Calu3 (cell line): ENCODE measurements around the gene LMF1. TPM values are rescaled to one million over a fixed set of nuclear protein-coding genes. Genes with fewer than 3 reads are reported as not detected.

Experiments
- BruUV-seq: library from RNA; stranded (reverse); fragments of 400-500 nt; replicated peaks from 2 replicates; lab custom pipeline; 2021; lab: Mats Ljungman, UMichigan
- CTCF ChIA-PET: fragments of 300-600 bp; sonication (Branson Sonifier 250); formaldehyde crosslinking; loops from one replicate; lab custom pipeline; 2022; ENCODE audit warnings: antibody characterized with exemption; lab: Charles Lee
- DNase-seq: peaks from one replicate; pipeline ENCODE4 v3.0.0; 2022
- H3K27ac Mint-ChIP-seq: one replicate; pipeline ENCODE4 v1.8.0; 2022; ENCODE audit warnings: mixed read lengths; ENCODE audit not compliant: unreplicated experiment
- H3K27me3 Mint-ChIP-seq: one replicate; pipeline ENCODE4 v1.8.0; 2022; ENCODE audit warnings: mixed read lengths; ENCODE audit not compliant: unreplicated experiment
- H3K36me3 Mint-ChIP-seq: one replicate; pipeline ENCODE4 v1.8.0; 2022; ENCODE audit warnings: mild to moderate bottlenecking, moderate library complexity, mixed read lengths; ENCODE audit not compliant: insufficient read depth, unreplicated experiment
- H3K4me1 Mint-ChIP-seq: one replicate; pipeline ENCODE4 v1.8.0; 2022; ENCODE audit warnings: mild to moderate bottlenecking, low read depth, mixed read lengths; ENCODE audit not compliant: unreplicated experiment
- H3K4me3 Mint-ChIP-seq: one replicate; pipeline ENCODE4 v1.8.0; 2022; ENCODE audit warnings: mild to moderate bottlenecking, low read depth, moderate library complexity, mixed read lengths; ENCODE audit not compliant: unreplicated experiment
- H3K9me3 Mint-ChIP-seq: one replicate; pipeline ENCODE4 v1.8.0; 2022; ENCODE audit warnings: low read depth, mixed read lengths; ENCODE audit not compliant: unreplicated experiment
- intact Hi-C: fragments of 100-400 bp; cut with micrococcal nuclease; formaldehyde crosslinking; loops from one replicate; pipeline ENCODE4 v1.10.0; 2022; ENCODE audit not compliant: unreplicated experiment
- total RNA-seq: library from RNA; stranded (reverse); gene quantifications from 2 replicates; pipeline ENCODE4 v1.2.3, GENCODE V29; 2022
- TF ChIP-seq, protein P1 (sequence below): fragments of 200-600 bp; IDR thresholded peaks from one replicate; pipeline ENCODE4 v1.8.0; 2022; ENCODE audit warnings: antibody characterized with exemption; ENCODE audit not compliant: unreplicated experiment

LMF1 gene
- total RNA-seq, 1 experiment from 2014 or later = 31.9 TPM

DNA sequence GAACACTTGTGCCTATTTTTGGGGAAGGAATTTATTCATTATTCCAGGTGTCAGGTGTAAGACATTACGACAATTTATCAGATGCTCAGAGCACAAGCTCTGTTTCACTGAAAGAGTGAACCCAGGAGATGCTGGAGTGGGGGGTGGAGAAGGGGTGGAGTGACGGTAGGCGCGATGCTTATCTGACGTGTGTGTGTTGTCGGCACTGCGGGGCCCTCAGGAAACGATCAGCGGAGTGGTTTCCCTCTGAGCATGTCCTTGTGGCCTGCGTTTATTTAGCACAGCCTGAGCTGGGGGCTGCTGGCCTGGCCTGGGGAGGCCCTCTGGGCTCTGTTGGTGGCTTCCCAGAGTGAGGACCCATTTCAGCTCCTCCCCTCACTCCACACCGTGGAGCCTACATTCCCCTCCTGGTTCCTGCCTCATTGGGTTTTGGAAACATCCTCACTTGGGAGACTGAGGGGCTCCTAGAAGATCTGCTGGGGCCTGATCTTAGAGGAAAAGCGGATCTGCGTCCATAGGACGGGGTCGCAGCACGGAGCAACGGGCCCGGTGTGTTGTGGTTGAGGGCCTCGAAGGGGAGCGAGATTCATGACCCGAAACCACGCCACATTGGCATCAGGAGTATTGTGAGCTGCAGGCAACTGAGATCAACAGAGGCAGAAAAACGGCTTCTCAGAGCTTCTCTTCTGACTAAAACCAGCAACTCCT is 151.3 kb downstream of the LMF1 start:
- Mint-ChIP-seq H3K9me3 (no peaks in the 10 kb centered on the region), H3K4me1 (no peaks in the 10 kb centered on the region), H3K27ac (no peak overlapping the region), H3K27me3 (peaks cover 14% of the 10 kb centered on the region), H3K36me3 (no peaks in the 10 kb centered on the region), H3K4me3 (no peak overlapping the region)
- BruUV-seq = no TSS peak
- CTCF ChIA-PET = no interaction called here
- DNase-seq = no peak
- TF ChIP-seq, protein P1, sequence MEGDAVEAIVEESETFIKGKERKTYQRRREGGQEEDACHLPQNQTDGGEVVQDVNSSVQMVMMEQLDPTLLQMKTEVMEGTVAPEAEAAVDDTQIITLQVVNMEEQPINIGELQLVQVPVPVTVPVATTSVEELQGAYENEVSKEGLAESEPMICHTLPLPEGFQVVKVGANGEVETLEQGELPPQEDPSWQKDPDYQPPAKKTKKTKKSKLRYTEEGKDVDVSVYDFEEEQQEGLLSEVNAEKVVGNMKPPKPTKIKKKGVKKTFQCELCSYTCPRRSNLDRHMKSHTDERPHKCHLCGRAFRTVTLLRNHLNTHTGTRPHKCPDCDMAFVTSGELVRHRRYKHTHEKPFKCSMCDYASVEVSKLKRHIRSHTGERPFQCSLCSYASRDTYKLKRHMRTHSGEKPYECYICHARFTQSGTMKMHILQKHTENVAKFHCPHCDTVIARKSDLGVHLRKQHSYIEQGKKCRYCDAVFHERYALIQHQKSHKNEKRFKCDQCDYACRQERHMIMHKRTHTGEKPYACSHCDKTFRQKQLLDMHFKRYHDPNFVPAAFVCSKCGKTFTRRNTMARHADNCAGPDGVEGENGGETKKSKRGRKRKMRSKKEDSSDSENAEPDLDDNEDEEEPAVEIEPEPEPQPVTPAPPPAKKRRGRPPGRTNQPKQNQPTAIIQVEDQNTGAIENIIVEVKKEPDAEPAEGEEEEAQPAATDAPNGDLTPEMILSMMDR = no peak
- intact Hi-C loops = no loop called here

DNA sequence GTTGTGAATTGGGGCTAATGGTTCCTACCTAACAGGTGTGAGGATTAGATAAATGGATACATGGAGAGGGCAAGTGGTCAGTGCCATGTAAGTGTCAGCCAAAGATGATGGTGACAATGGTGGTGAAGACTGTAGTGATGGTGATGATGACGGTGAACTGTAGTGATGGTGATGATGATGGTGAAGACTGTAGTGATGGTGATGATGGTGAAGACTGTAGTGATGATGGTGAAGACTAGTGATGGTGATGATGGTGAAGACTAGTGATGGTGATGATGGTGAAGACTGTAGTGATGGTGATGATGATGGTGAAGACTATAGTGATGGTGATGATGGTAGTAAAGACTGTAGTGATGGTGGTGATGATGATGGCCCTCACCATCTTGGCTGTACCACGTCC is 152.2 kb downstream of the LMF1 start:
- Mint-ChIP-seq H3K27ac (no peak overlapping the region), H3K27me3 (peaks cover 8% of the 10 kb centered on the region), H3K4me3 (no peak overlapping the region), H3K4me1 (no peaks in the 10 kb centered on the region), H3K9me3 (no peaks in the 10 kb centered on the region), H3K36me3 (no peaks in the 10 kb centered on the region)
- BruUV-seq = no TSS peak
- TF ChIP-seq, protein P1 = no peak
- CTCF ChIA-PET = no interaction called here
- intact Hi-C loops = no loop called here
- no peak for DNase-seq

DNA sequence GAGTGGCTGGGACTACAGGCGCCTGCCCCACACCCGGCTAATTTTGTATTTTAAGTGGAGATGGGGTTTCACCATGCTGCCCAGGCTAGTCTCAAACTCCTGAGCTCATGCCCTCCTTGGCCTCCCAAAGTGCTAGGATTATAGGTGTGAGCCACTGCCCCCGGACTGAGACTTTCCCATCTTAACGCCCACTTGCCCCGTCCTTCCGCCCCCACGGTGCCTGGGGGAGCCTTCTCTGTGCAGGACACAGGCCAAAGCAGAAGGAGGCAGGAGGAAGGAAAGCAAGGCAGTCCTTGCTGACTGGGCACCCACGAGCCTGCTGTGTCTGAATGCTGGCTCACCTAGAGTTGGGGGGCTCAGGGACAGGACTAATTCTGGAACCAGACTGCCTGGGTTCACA is 152.7 kb downstream of the LMF1 start:
- BruUV-seq = no TSS peak
- Mint-ChIP-seq H3K9me3 (no peaks in the 10 kb centered on the region), H3K27ac (no peak overlapping the region), H3K36me3 (no peaks in the 10 kb centered on the region), H3K4me1 (no peaks in the 10 kb centered on the region), H3K4me3 (no peak overlapping the region), H3K27me3 (peaks cover 8% of the 10 kb centered on the region)
- CTCF ChIA-PET = no interaction called here
- DNase-seq = no peak
- TF ChIP-seq, protein P1 = no peak
- intact Hi-C loops = no loop called here

DNA sequence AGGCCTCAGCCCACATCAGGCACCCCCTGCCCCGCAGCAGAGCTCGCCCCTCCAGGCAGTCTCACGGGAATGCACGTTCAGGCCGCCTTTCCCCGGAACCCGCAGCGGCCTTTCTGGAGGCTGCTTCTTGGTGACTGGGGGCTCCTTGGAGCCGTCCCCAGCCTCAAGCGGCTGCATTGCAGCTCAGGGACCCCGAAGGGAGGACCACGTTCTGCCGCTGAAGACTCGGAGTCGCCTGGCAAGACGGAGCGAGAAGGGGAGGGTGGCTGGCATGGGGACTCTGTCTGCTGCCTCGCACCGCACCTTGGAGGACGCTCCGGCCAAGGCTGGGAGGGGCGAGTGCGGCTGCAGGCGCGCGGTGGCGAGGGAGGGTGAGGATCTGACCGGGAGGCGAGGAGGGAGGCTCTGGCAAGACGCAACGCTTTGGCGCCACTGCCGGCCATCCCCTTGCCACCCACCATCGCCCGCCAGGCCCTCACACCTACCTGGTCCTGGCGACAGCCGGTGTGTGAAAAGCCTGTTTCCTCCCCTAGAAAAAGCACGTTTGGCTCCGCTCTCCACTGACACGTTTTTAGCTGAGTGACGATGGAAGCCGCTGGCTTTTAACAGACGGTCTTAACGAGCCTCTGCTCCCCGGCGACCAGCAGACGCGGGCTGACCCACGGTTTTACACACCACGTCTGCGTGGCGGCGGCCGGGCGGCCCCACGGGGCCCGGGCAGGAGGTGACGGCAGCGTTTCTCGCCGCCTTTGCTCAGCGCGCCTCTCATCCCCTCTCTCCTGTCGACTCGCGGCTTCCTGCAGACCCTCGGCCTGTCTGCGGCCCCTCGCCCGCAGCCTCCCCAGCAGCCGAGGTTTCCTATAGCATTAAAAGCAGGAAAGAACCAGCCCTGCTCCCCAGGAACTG is 153.5 kb downstream of the LMF1 start:
- no peaks in the 10 kb centered on the region for H3K36me3 Mint-ChIP-seq
- no peaks in the 10 kb centered on the region for H3K9me3 Mint-ChIP-seq
- no peaks in the 10 kb centered on the region for H3K4me1 Mint-ChIP-seq
- TF ChIP-seq, protein P1 = no peak
- H3K27ac Mint-ChIP-seq = no peak overlapping the region
- H3K27me3 Mint-ChIP-seq = peaks cover 17% of the 10 kb centered on the region
- CTCF ChIA-PET = no interaction called here
- no peak for DNase-seq
- H3K4me3 Mint-ChIP-seq = no peak overlapping the region
- intact Hi-C loops = no loop called here
- no TSS peak for BruUV-seq
